Erythroblast (primary cell): ENCODE data around the gene STOML2.

ENCODE experiments used
- GATA1 ChIP-seq: IDR thresholded peaks from 2 replicates; pipeline ENCODE4 v1.6.1; 2011; ENCODE audit warnings: low read depth, mild to moderate bottlenecking, control low read depth, low read length, moderate library complexity
- POLR2A ChIP-seq: IDR thresholded peaks from 2 replicates; pipeline ENCODE4 v1.6.1; 2011; ENCODE audit warnings: mild to moderate bottlenecking, low read length

- TF ChIP-seq POLR2A (no peak), GATA1 (no peak)
Observed at GRCh38 chr9:35054185-35054835, 48.6 kb downstream of the STOML2 start.
